Chondrocyte (in vitro differentiated cells): ENCODE results near the gene GRIN3A. TPM values are rescaled to one million over a fixed set of nuclear protein-coding genes. Genes with fewer than 3 reads are reported as not detected.

Experiments used
- DNase-seq: peaks from one replicate; pipeline ENCODE4 v3.0.0; 2021; ENCODE audit warnings: mixed read lengths, low spot score
- H3K27ac Mint-ChIP-seq: one replicate; pipeline ENCODE4 v1.8.0; 2021; ENCODE audit warnings: mild to moderate bottlenecking, moderate library complexity, mixed read lengths; ENCODE audit not compliant: unreplicated experiment
- H3K27me3 Mint-ChIP-seq: 2 replicates; pipeline ENCODE4 v1.8.0; 2021; ENCODE audit warnings: low read depth, mixed read lengths
- H3K36me3 Mint-ChIP-seq: 2 replicates; pipeline ENCODE4 v1.8.0; 2021; ENCODE audit warnings: low read depth, mixed read lengths
- H3K4me1 Mint-ChIP-seq: 2 replicates; pipeline ENCODE4 v1.8.0; 2021; ENCODE audit warnings: low read depth, mild to moderate bottlenecking, mixed read lengths
- H3K4me3 Mint-ChIP-seq: one replicate; pipeline ENCODE4 v1.8.0; 2021; ENCODE audit warnings: mild to moderate bottlenecking, moderate library complexity, mixed read lengths; ENCODE audit not compliant: unreplicated experiment
- H3K9me3 Mint-ChIP-seq: 2 replicates; pipeline ENCODE4 v1.8.0; 2021; ENCODE audit warnings: low read depth, mixed read lengths
- CTCF ChIP-seq: fragments of 200-600 bp; sonication (generic); IDR thresholded peaks from 2 replicates; pipeline ENCODE4 v1.5.0; 2021; ENCODE audit warnings: antibody characterized with exemption, mild to moderate bottlenecking, moderate library complexity
- total RNA-seq: library from RNA; stranded (reverse); gene quantifications from 3 replicates; pipeline ENCODE4 v1.2.1, GENCODE V29; 2021

Gene GRIN3A
- total RNA-seq, 1 donor from 2014 or later = not detected

DNA sequence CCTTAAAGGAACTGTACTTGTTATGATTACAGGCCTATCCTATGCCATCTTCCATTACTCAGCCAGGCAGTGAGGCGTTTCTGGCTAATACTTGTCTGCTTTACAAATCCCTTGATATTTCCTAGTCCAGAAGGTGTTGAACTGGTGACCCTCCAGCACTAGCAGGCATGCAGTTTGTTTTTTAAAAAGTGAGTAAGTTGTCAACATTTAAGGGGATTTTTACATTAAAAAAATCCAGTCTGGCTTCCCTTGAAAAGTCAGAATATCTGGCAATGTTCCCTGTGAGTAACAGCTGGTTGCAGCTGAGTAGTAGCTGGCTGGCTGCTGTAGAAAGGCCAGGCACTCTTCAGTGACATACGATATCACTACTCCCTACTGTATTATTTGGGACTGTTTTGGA lies 21.8 kb downstream of the GRIN3A start:
- peaks cover 20% of the 10 kb centered on the region for H3K27me3 Mint-ChIP-seq
- H3K4me3 Mint-ChIP-seq = no peak overlapping the region
- no peaks in the 10 kb centered on the region for H3K4me1 Mint-ChIP-seq
- TF ChIP-seq CTCF = no peak
- H3K9me3 Mint-ChIP-seq = no peaks in the 10 kb centered on the region
- no peaks in the 10 kb centered on the region for H3K36me3 Mint-ChIP-seq
- no peak for DNase-seq
- H3K27ac Mint-ChIP-seq = no peak overlapping the region

DNA sequence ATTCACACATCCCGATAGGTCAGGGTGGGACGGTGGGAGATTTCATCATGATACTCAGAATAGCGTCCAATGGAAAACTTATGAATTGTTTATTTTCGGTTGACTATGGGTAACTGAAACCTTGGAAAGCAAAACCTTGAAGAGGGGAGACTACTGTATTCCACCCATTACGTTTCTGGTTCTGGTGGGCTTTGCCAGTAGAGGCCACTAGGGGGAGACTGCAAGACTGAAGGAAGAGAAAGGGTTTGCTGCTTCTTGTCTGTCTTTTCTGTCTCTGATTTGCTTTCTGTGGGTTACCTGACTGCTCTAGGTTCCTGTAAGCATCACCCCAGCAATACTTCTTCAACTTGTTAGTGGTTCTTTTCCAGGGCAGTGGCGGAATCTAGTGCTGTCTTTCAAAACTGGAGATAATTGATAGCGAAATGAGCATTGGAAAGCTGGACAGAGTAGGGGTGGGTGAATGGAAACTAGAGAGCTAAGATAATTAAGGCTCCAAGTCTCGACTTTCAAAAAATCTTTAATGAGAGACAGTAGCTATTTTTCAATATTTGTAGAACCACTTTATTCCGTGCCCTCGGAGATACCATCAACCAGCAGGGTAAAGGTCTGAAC lies 27.0 kb downstream of the GRIN3A start:
- peaks cover 25% of the 10 kb centered on the region for H3K27me3 Mint-ChIP-seq
- H3K27ac Mint-ChIP-seq = no peak overlapping the region

GRCh38 chr9:101708855-101709254 lies 29.6 kb downstream of the GRIN3A start:
- peaks cover 39% of the 10 kb centered on the region for H3K27me3 Mint-ChIP-seq
- peaks cover 2% of the 10 kb centered on the region for H3K9me3 Mint-ChIP-seq
- no peak for DNase-seq
- no peak overlapping the region for H3K4me3 Mint-ChIP-seq
- TF ChIP-seq CTCF = no peak
- H3K27ac Mint-ChIP-seq = no peak overlapping the region
- H3K4me1 Mint-ChIP-seq = peaks cover 3% of the 10 kb centered on the region
- no peaks in the 10 kb centered on the region for H3K36me3 Mint-ChIP-seq

More for the DNA sequence above, 27.0 kb downstream of the GRIN3A start:
- H3K4me3 Mint-ChIP-seq = no peak overlapping the region
- peak; percentile 70 for TF ChIP-seq CTCF
- H3K9me3 Mint-ChIP-seq = peaks cover 2% of the 10 kb centered on the region
- no peak for DNase-seq
- no peaks in the 10 kb centered on the region for H3K4me1 Mint-ChIP-seq
- H3K36me3 Mint-ChIP-seq = no peaks in the 10 kb centered on the region

DNA sequence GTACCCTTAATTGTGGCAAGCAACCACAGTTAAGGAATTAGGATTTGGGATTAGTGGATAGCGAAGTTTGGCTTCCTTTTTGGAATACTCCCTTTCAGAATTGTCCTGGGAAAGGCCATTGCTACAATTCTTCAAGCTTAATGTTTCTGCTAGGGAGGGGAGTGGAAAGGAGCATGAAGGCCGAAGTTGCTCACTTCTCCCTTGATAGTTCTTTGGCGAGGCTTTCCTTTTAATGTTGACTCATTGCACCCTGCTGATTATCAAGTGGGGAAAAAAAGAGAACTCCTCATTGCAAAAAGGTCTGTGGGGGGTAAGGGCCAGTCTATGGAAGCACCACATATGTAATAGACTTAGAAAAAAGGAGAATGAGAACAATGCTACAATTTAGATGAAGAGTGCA lies 30.7 kb downstream of the GRIN3A start:
- Mint-ChIP-seq H3K4me1 (peaks cover 3% of the 10 kb centered on the region), H3K27ac (no peak overlapping the region), H3K27me3 (peaks cover 39% of the 10 kb centered on the region), H3K36me3 (no peaks in the 10 kb centered on the region), H3K9me3 (peaks cover 2% of the 10 kb centered on the region), H3K4me3 (no peak overlapping the region)
- no peak for TF ChIP-seq CTCF
- no peak for DNase-seq

DNA sequence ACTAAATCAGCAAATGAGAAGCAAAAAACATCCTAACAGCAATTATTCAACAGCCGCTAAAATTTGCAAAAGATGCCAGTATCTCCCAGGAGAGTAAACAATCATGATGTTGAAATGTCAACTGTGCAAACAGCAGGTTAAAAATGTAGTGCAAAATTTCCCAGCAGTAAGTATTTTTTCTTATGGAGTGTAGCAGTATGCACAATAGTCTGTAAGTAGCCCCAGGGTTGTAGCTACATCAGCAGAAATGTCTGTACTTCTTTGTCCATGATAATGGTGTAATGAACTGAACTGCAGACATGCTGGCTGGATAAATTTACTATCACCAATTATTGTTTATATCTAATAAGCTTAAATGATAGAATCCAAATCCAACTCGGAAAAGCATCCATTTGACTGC lies 31.4 kb downstream of the GRIN3A start:
- no peak for TF ChIP-seq CTCF
- no peaks in the 10 kb centered on the region for H3K36me3 Mint-ChIP-seq

More for the DNA sequence above, 31.4 kb downstream of the GRIN3A start:
- Mint-ChIP-seq H3K9me3 (peaks cover 2% of the 10 kb centered on the region), H3K4me3 (no peak overlapping the region), H3K4me1 (peaks cover 3% of the 10 kb centered on the region), H3K27me3 (peaks cover 33% of the 10 kb centered on the region), H3K27ac (no peak overlapping the region)
- DNase-seq = no peak
